HCT116 (cell line): ENCODE measurements around the gene PPP1R36. TPM values are rescaled to one million over a fixed set of nuclear protein-coding genes. Genes with fewer than 3 reads are reported as not detected.

Source experiments
- ATAC-seq: fragments of 200-7000 bp; cut with Tn5 transposase; 2 replicates; pipeline ENCODE4 v1.9.1; 2020; ENCODE audit warnings: mild to moderate bottlenecking, moderate library complexity
- BruUV-seq: library from RNA; stranded (reverse); fragments of 400-500 nt; replicated peaks from 2 replicates; lab custom pipeline; 2021; lab: Mats Ljungman, UMichigan
- CTCF ChIA-PET: fragments of 300-600 bp; sonication (Branson Sonifier 250); formaldehyde crosslinking; loops from one replicate; lab custom pipeline; 2021; ENCODE audit warnings: antibody characterized with exemption; lab: Charles Lee
- POLR2A ChIA-PET: fragments of 300-600, 350-600 bp; sonication (Branson Sonifier 250); formaldehyde crosslinking; loops from one replicate; lab custom pipeline; 2021; ENCODE audit warnings: antibody characterized with exemption; lab: Charles Lee
- RAD21 ChIA-PET, 2 experiments: fragments of 300-600 bp; sonication (Branson Sonifier 250); formaldehyde crosslinking; loops; one replicate each; lab custom pipeline; 2023; ENCODE audit warnings: low total read pairs in 2 of 2; ENCODE audit not compliant: uncharacterized antibody in 2 of 2, unreplicated experiment in 2 of 2, low non-redundant PET in 1 of 2; lab: Charles Lee
- DNase-seq: peaks from one replicate; pipeline ENCODE4 v3.0.0-alpha.2; 2010; ENCODE audit warnings: low read depth, low spot score
- H2AFZ ChIP-seq: fragments of 200-600 bp; shearing (Covaris generic), sonication (generic); 2 replicates; pipeline ENCODE4 v1.6.1; 2017; ENCODE audit warnings: low read depth, mixed run types, mixed read lengths, antibody characterized with exemption, low read length; ENCODE audit not compliant: poor library complexity, severe bottlenecking
- H3K27ac ChIP-seq: 2 replicates; pipeline ENCODE4 v1.5.1; 2012; ENCODE audit warnings: low read depth, low read length
- H3K27me3 ChIP-seq: fragments of 200-600 bp; sonication (generic); 2 replicates; pipeline ENCODE4 v1.6.1; 2016; ENCODE audit warnings: mixed run types, low read length, mixed read lengths; ENCODE audit not compliant: insufficient read depth
- H3K36me3 ChIP-seq, 2 experiments: fragments of 200-500 bp in 1 of 2; fragments of 200-600 bp in 1 of 2; sonication (Bioruptor generic) in 1 of 2; sonication (generic) in 1 of 2; 2 replicates each; pipeline versions ENCODE4 v1.5.1 to v1.6.1; 2014 to 2016; ENCODE audit warnings: low read length in 2 of 2, inconsistent platforms in 1 of 2, mixed read lengths in 1 of 2, mixed run types in 1 of 2; ENCODE audit not compliant: insufficient read depth in 2 of 2, control insufficient read depth in 1 of 2
- H3K4me1 ChIP-seq, 2 experiments: fragments of 200-600 bp in 1 of 2; sonication (generic) in 1 of 2; 2 replicates each; pipeline versions ENCODE4 v1.5.1 to v1.6.1; 2012 to 2017; ENCODE audit warnings: low read length in 2 of 2, inconsistent platforms in 1 of 2, mild to moderate bottlenecking in 1 of 2, mixed read lengths in 1 of 2, mixed run types in 1 of 2, moderate library complexity in 1 of 2; ENCODE audit not compliant: insufficient read depth in 2 of 2, control insufficient read depth in 1 of 2
- H3K4me2 ChIP-seq: fragments of 200-600 bp; sonication (generic); 2 replicates; pipeline ENCODE4 v1.6.1; 2017; ENCODE audit warnings: mixed run types, low read length, mixed read lengths
- H3K4me3 ChIP-seq, 2 experiments: fragments of 200-600 bp in 1 of 2; sonication (generic) in 1 of 2; replicated peaks in 1 of 2; 2 replicates each; pipeline ENCODE4 v1.5.1; 2011 to 2016; ENCODE audit warnings: low read length in 2 of 2, control low read depth in 1 of 2, low read depth in 1 of 2, mild to moderate bottlenecking in 1 of 2, mixed read lengths in 1 of 2, mixed run types in 1 of 2
- H3K79me2 ChIP-seq: fragments of 200-600 bp; sonication (generic); 2 replicates; pipeline ENCODE4 v1.6.1; 2017; ENCODE audit warnings: mild to moderate bottlenecking, mixed run types, low read length, moderate library complexity, mixed read lengths; ENCODE audit not compliant: insufficient read depth
- H3K9ac ChIP-seq: fragments of 200-600 bp; sonication (generic); 2 replicates; pipeline ENCODE4 v1.6.1; 2016; ENCODE audit warnings: low read length, mixed read lengths
- H3K9me2 ChIP-seq: fragments of 200-600 bp; sonication (generic), shearing (Covaris generic); 2 replicates; pipeline ENCODE4 v1.6.1; 2017; ENCODE audit warnings: mixed run types, mild to moderate bottlenecking, moderate library complexity; ENCODE audit not compliant: insufficient read depth
- H3K9me3 ChIP-seq, 2 experiments: fragments of 200-500 bp in 1 of 2; fragments of 200-600 bp in 1 of 2; sonication (Bioruptor generic) in 1 of 2; sonication (generic) in 1 of 2; 2 replicates each; pipeline ENCODE4 v1.6.1; 2014 to 2017; ENCODE audit warnings: low read length in 2 of 2, mixed read lengths in 2 of 2, inconsistent platforms in 1 of 2, low read depth in 1 of 2, mild to moderate bottlenecking in 1 of 2, mixed run types in 1 of 2, moderate library complexity in 1 of 2; ENCODE audit not compliant: control insufficient read depth in 1 of 2, insufficient read depth in 1 of 2
- H4K20me1 ChIP-seq: fragments of 200-600 bp; sonication (generic), shearing (Covaris generic); 2 replicates; pipeline ENCODE4 v1.6.1; 2017; ENCODE audit warnings: mixed run types, mild to moderate bottlenecking, moderate library complexity; ENCODE audit not compliant: insufficient read depth
- CBX3 ChIP-seq: IDR thresholded peaks from 2 replicates; pipeline ENCODE4 v1.6.1; 2012; ENCODE audit warnings: low read depth
- CEBPB ChIP-seq: IDR thresholded peaks from 2 replicates; pipeline ENCODE4 v1.6.1; 2012; ENCODE audit warnings: low read depth
- CTCF ChIP-seq, 3 experiments: fragments of 200-600 bp in 1 of 3; sonication (generic) in 1 of 3; IDR thresholded peaks in 2 of 3; conservative IDR thresholded peaks in 1 of 3; 2 replicates each; pipeline ENCODE4 v1.5.1; 2012 to 2017; ENCODE audit warnings: low read depth in 2 of 3, low read length in 2 of 3, antibody characterized with exemption in 1 of 3, borderline replicate concordance in 1 of 3, control low read depth in 1 of 3, mild to moderate bottlenecking in 1 of 3, mixed read lengths in 1 of 3, mixed run types in 1 of 3, moderate library complexity in 1 of 3; ENCODE audit not compliant: insufficient read depth in 1 of 3
- EZH2 ChIP-seq: fragments of 200-600 bp; sonication (generic); IDR thresholded peaks from 2 replicates; pipeline ENCODE4 v1.6.1; 2017; ENCODE audit warnings: antibody characterized with exemption, mixed run types
- FOSL1 ChIP-seq: IDR thresholded peaks from 2 replicates; pipeline ENCODE4 v1.6.1; 2012; ENCODE audit warnings: low read depth
- JUND ChIP-seq: IDR thresholded peaks from 2 replicates; pipeline ENCODE4 v1.6.1; 2012
- POLR2AphosphoS5 ChIP-seq: IDR thresholded peaks from 2 replicates; pipeline ENCODE4 v1.6.1; 2011; ENCODE audit warnings: mild to moderate bottlenecking, low read depth, low read length, moderate library complexity
- RAD21 ChIP-seq: IDR thresholded peaks from 2 replicates; pipeline ENCODE4 v1.6.1; 2012; ENCODE audit warnings: low read depth, mild to moderate bottlenecking
- SIN3A ChIP-seq: IDR thresholded peaks from 2 replicates; pipeline ENCODE4 v1.6.1; 2012; ENCODE audit warnings: low read depth
- SP1 ChIP-seq: IDR thresholded peaks from 2 replicates; pipeline ENCODE4 v1.6.1; 2012; ENCODE audit warnings: low read depth
- YY1 ChIP-seq: IDR thresholded peaks from 2 replicates; pipeline ENCODE4 v1.6.1; 2011; ENCODE audit warnings: low read length, low read depth, moderate library complexity, mild to moderate bottlenecking; ENCODE audit not compliant: insufficient replicate concordance; ENCODE audit errors: extremely low read depth
- ZFX ChIP-seq: fragments of 450-650 bp; IDR thresholded peaks from 2 replicates; pipeline ENCODE4 v1.6.1; 2017
- intact Hi-C: fragments of 100-400 bp; cut with micrococcal nuclease; formaldehyde crosslinking; loops from 2 replicates; pipeline ENCODE4 v1.10.0; 2022
- total RNA-seq: library from RNA; stranded (reverse); gene quantifications from one replicate; pipeline ENCODE4 v1.2.1, GENCODE V29; 2021; ENCODE audit not compliant: unreplicated experiment
- TF ChIP-seq, protein P1 (sequence below): IDR thresholded peaks from 2 replicates; pipeline ENCODE4 v1.6.1; 2012; ENCODE audit warnings: low read depth

Gene PPP1R36
- total RNA-seq, 1 experiment from 2014 or later, result 0.47 TPM

DNA sequence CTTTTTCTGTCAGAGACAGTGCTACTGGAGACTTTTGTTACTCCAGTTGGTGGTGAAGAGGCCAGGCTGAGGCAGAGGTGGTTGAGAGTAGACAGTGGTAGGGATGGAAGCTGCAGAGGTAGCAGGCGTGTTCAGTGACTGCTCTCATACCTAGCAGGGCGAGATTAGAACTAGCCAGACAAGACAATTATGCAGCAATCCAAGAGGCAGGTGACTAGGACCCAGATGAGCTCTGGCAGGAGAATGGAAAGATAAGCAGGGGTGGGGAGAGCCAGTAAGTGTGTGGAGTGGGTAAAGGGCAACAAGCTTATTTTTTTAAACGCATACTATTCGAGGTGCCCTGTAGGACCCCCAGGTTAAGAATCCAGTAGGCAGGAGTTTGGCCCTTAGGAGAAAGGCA is 4.8 kb downstream of the PPP1R36 start:
- H3K9ac ChIP-seq, result no peak overlapping the region
- no TSS peak for BruUV-seq
- H3K4me2 ChIP-seq, result no peak overlapping the region
- ChIA-PET RAD21 (no interaction called here), CTCF (interaction anchor here (1.0 kb wide), 1 partner anchor 81 kb away, joined by 3 read pairs; no protein-coding TSS in a partner anchor), POLR2A (no interaction called here)
- DNase-seq, result no peak
- ATAC-seq, result no peak
- H3K27ac ChIP-seq, result no peak overlapping the region
- H4K20me1 ChIP-seq, result no peaks in the 10 kb centered on the region
- no peak overlapping the region for H2AFZ ChIP-seq
- no peaks in the 10 kb centered on the region for H3K9me3 ChIP-seq
- intact Hi-C loops, result no loop called here
- no peaks in the 10 kb centered on the region for H3K4me1 ChIP-seq
- H3K36me3 ChIP-seq, result no peaks in the 10 kb centered on the region
- H3K4me3 ChIP-seq, result no peak overlapping the region
- H3K27me3 ChIP-seq, result no peaks in the 10 kb centered on the region
- no peaks in the 10 kb centered on the region for H3K79me2 ChIP-seq
- TF ChIP-seq SP1 (no peak), SIN3A (no peak), ZFX (no peak), FOSL1 (no peak), RAD21 (no peak), YY1 (no peak), CBX3 (no peak), CTCF (IDR thresholded peaks at IDR 0.05 in 2 of 3, conservative IDR thresholded peaks at IDR 0.05 in 1 of 3; ENCODE audit: borderline replicate concordance in 1 of 3, insufficient read depth in 1 of 3, low read depth in 2 of 3, low read length in 2 of 3) (no peak), POLR2AphosphoS5 (no peak), EZH2 (no peak), JUND (no peak), CEBPB (no peak)
- TF ChIP-seq, protein P1, sequence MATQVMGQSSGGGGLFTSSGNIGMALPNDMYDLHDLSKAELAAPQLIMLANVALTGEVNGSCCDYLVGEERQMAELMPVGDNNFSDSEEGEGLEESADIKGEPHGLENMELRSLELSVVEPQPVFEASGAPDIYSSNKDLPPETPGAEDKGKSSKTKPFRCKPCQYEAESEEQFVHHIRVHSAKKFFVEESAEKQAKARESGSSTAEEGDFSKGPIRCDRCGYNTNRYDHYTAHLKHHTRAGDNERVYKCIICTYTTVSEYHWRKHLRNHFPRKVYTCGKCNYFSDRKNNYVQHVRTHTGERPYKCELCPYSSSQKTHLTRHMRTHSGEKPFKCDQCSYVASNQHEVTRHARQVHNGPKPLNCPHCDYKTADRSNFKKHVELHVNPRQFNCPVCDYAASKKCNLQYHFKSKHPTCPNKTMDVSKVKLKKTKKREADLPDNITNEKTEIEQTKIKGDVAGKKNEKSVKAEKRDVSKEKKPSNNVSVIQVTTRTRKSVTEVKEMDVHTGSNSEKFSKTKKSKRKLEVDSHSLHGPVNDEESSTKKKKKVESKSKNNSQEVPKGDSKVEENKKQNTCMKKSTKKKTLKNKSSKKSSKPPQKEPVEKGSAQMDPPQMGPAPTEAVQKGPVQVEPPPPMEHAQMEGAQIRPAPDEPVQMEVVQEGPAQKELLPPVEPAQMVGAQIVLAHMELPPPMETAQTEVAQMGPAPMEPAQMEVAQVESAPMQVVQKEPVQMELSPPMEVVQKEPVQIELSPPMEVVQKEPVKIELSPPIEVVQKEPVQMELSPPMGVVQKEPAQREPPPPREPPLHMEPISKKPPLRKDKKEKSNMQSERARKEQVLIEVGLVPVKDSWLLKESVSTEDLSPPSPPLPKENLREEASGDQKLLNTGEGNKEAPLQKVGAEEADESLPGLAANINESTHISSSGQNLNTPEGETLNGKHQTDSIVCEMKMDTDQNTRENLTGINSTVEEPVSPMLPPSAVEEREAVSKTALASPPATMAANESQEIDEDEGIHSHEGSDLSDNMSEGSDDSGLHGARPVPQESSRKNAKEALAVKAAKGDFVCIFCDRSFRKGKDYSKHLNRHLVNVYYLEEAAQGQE, result no peak
- TF ChIP-seq, all 23 proteins: peak for 0
- H3K9me2 ChIP-seq, result no peaks in the 10 kb centered on the region
